Vagina (tissue), 2 donors: ENCODE results near the gene CNPY3. TPM values are rescaled to one million over a fixed set of nuclear protein-coding genes. Genes with fewer than 3 reads are reported as not detected.

Experiments
- DNase-seq, 2 donors: peaks; one replicate each; pipeline ENCODE4 v3.0.0-alpha.2; 2017; ENCODE audit errors: extremely low spot score in 2 of 2
- H3K27ac ChIP-seq: fragments of 200-600 bp; sonication (generic); one replicate; pipeline ENCODE4 v1.5.1; 2019
- H3K27me3 ChIP-seq: fragments of 200-600 bp; sonication (generic); one replicate; pipeline ENCODE4 v1.5.1; 2019
- H3K36me3 ChIP-seq, 2 donors: fragments of 200-600 bp; sonication (generic); one replicate each; pipeline ENCODE4 v1.5.1; 2017 to 2019
- H3K4me1 ChIP-seq: fragments of 200-600 bp; sonication (generic); one replicate; pipeline ENCODE4 v1.5.1; 2019
- H3K4me3 ChIP-seq, 2 donors: fragments of 200-600 bp; sonication (generic); 1 replicate in 1 of 2; 2 replicates in 1 of 2; pipeline ENCODE4 v1.5.1; 2016 to 2019
- H3K9me3 ChIP-seq: fragments of 200-600 bp; sonication (generic); one replicate; pipeline ENCODE4 v1.5.1; 2019
- CTCF ChIP-seq, 3 experiments: fragments of 450-650 bp in 2 of 3; fragments of 200-600 bp in 1 of 3; sonication (generic) in 1 of 3; IDR thresholded peaks; one replicate each; pipeline ENCODE4 v1.5.1; 2017 to 2019; ENCODE audit warnings: antibody characterized with exemption in 3 of 3, mild to moderate bottlenecking in 2 of 3, moderate library complexity in 2 of 3
- POLR2A ChIP-seq, 2 donors: fragments of 450-650 bp; IDR thresholded peaks; one replicate each; pipeline ENCODE4 v1.6.1; 2017; ENCODE audit warnings: antibody characterized with exemption in 2 of 2, mild to moderate bottlenecking in 2 of 2, moderate library complexity in 2 of 2
- POLR2AphosphoS5 ChIP-seq, 2 donors: sonication (generic); formaldehyde crosslinking; IDR thresholded peaks; one replicate each; pipeline ENCODE4 v1.9.0; 2017; ENCODE audit warnings: antibody characterized with exemption in 2 of 2, mild to moderate bottlenecking in 2 of 2, low read depth in 1 of 2; ENCODE audit not compliant: insufficient read depth in 1 of 2
- intact Hi-C: fragments of 100-400 bp; cut with DNase I; formaldehyde crosslinking; loops from one replicate; pipeline ENCODE4 v1.15.1; 2023
- total RNA-seq: library from RNA; depleted of rRNA; stranded (reverse); fragments of >200 nt; gene quantifications from one replicate; pipeline ENCODE4 v1.2.3, GENCODE V29; 2016

CNPY3 gene
- total RNA-seq, 1 donor from 2014 or later = 30.2 TPM

GRCh38 chr6:42921801-42922200 is 7.5 kb upstream of the CNPY3 start:
- Histone ChIP-seq H3K4me3 (no peak overlapping the region), H3K36me3 (no peaks in the 10 kb centered on the region), H3K9me3 (no peaks in the 10 kb centered on the region), H3K27me3 (no peaks in the 10 kb centered on the region), H3K4me1 (no peaks in the 10 kb centered on the region), H3K27ac (no peak overlapping the region)
- no peak for DNase-seq
- no peak for TF ChIP-seq POLR2A (IDR thresholded peaks at IDR 0.05)
- TF ChIP-seq POLR2AphosphoS5 (IDR thresholded peaks at IDR 0.05; ENCODE audit: insufficient read depth in 1 of 2, low read depth in 1 of 2) = no peak
- TF ChIP-seq CTCF (IDR thresholded peaks at IDR 0.05) = no peak
- intact Hi-C loops = no loop called here

- no peak for DNase-seq
- Histone ChIP-seq H3K4me1 (no peaks in the 10 kb centered on the region), H3K27me3 (no peaks in the 10 kb centered on the region), H3K4me3 (no peak overlapping the region), H3K9me3 (no peaks in the 10 kb centered on the region), H3K36me3 (no peaks in the 10 kb centered on the region), H3K27ac (no peak overlapping the region)
- TF ChIP-seq POLR2AphosphoS5 (IDR thresholded peaks at IDR 0.05; ENCODE audit: insufficient read depth in 1 of 2, low read depth in 1 of 2) (no peak), POLR2A (IDR thresholded peaks at IDR 0.05) (no peak), CTCF (IDR thresholded peaks at IDR 0.05) (no peak)
- intact Hi-C loops = no loop called here
These were observed 5.6 kb upstream of the CNPY3 start for GRCh38 chr6:42923666-42924065.

- H3K4me3 ChIP-seq = no peak overlapping the region
- no peaks in the 10 kb centered on the region for H3K27me3 ChIP-seq
- intact Hi-C loops = no loop called here
- H3K9me3 ChIP-seq = no peaks in the 10 kb centered on the region
- peaks cover 6% of the 10 kb centered on the region for H3K4me1 ChIP-seq
- TF ChIP-seq POLR2A (IDR thresholded peaks at IDR 0.05) (no peak), POLR2AphosphoS5 (IDR thresholded peaks at IDR 0.05; ENCODE audit: insufficient read depth in 1 of 2, low read depth in 1 of 2) (no peak), CTCF (IDR thresholded peaks at IDR 0.05) (no peak)
- no peaks in the 10 kb centered on the region for H3K36me3 ChIP-seq
- no peak for DNase-seq
- H3K27ac ChIP-seq = no peak overlapping the region
These were observed 3.9 kb upstream of the CNPY3 start for GRCh38 chr6:42925248-42925857.

- intact Hi-C loops = no loop called here
- H3K4me1 ChIP-seq = peaks cover 40% of the 10 kb centered on the region
These were observed 611 bp downstream of the CNPY3 start for GRCh38 chr6:42929821-42930360.

More at GRCh38 chr6:42929821-42930360, 611 bp downstream of the CNPY3 start:
- Histone ChIP-seq H3K4me3 (peak overlapping the region; percentile 61 to 69), H3K27ac (peak overlapping the region; percentile 93), H3K9me3 (no peaks in the 10 kb centered on the region), H3K36me3 (peaks cover 0 to 8% of the 10 kb centered on the region in 2 donors), H3K27me3 (no peaks in the 10 kb centered on the region)
- no peak for DNase-seq
- no peak for TF ChIP-seq CTCF (IDR thresholded peaks at IDR 0.05)
- TF ChIP-seq POLR2AphosphoS5 (IDR thresholded peaks at IDR 0.05; ENCODE audit: insufficient read depth in 1 of 2, low read depth in 1 of 2) = no peak
- no peak for TF ChIP-seq POLR2A (IDR thresholded peaks at IDR 0.05)
